A549 (cell line): ENCODE data around the gene PTTG1IP. TPM values are rescaled to one million over a fixed set of nuclear protein-coding genes. Genes with fewer than 3 reads are reported as not detected.

Experiments used
- ATAC-seq, 2 experiments: fragments of 200-7000 bp in 1 of 2; fragments of >200 bp in 1 of 2; cut with Nextera tagmentation in 1 of 2; cut with Tn5 transposase in 1 of 2; 3 replicates each; pipeline versions ENCODE4 v1.8.0 to v1.9.1; 2018 to 2020; ENCODE audit warnings: mild to moderate bottlenecking in 1 of 2, moderate library complexity in 1 of 2
- CTCF ChIA-PET: fragments of 300-600 bp; sonication (Branson Sonifier 250); formaldehyde crosslinking; extraction: SDS; loops from one replicate; lab custom pipeline; 2021; ENCODE audit warnings: antibody characterized with exemption, inconsistent platforms; lab: Yijun Ruan, JAX
- POLR2A ChIA-PET: fragments of 350-600 bp; formaldehyde crosslinking; extraction: SDS; loops from one replicate; lab custom pipeline; 2021; ENCODE audit warnings: antibody characterized with exemption, inconsistent platforms; lab: Yijun Ruan, JAX
- DNase-seq, 2 experiments: peaks; one replicate each; pipeline versions ENCODE4 v3.0.0 to v3.0.0-alpha.2; 2011 to 2016; ENCODE audit warnings: low read depth in 1 of 2, low spot score in 1 of 2
- FAIRE-seq: peaks from 2 replicates; lab custom pipeline; 2011; peaks lifted over from hg19 to GRCh38; lab: Jason Lieb, UNC
- H3K27ac ChIP-seq, 2 experiments: fragments of >200 bp; sonication (Bioruptor Twin); formaldehyde crosslinking; 3 replicates each; pipeline ENCODE4 v1.5.1; 2016 to 2017
- H3K4me1 ChIP-seq: fragments of >200 bp; sonication (Bioruptor Twin); formaldehyde crosslinking; 3 replicates; pipeline ENCODE4 v1.6.1; 2016
- H3K4me2 ChIP-seq: fragments of >200 bp; sonication (Bioruptor Twin); formaldehyde crosslinking; 3 replicates; pipeline ENCODE4 v1.6.1; 2016
- H3K4me3 ChIP-seq: fragments of >200 bp; sonication (Bioruptor Twin); formaldehyde crosslinking; 3 replicates; pipeline ENCODE4 v1.5.1; 2016
- H3K9me3 ChIP-seq: fragments of >200 bp; sonication (Bioruptor Twin); formaldehyde crosslinking; 3 replicates; pipeline ENCODE4 v1.6.1; 2016
- CEBPB ChIP-seq, 2 experiments: fragments of >200 bp in 1 of 2; sonication (Bioruptor Twin) in 1 of 2; formaldehyde crosslinking in 1 of 2; IDR thresholded peaks; 2 replicates each; pipeline ENCODE4 v1.6.1; 2012 to 2016
- EHMT2 ChIP-seq: fragments of 200-600 bp; sonication (generic); IDR thresholded peaks from 2 replicates; pipeline ENCODE4 v1.6.1; 2016; ENCODE audit warnings: antibody characterized with exemption, low read depth, mild to moderate bottlenecking, moderate library complexity
- FOXS1 ChIP-seq: fragments of 250-450 bp; sonication (Bioruptor Pico); IDR thresholded peaks from 2 replicates; pipeline ENCODE4 v1.5.0; 2020; ENCODE audit warnings: mild to moderate bottlenecking, moderate library complexity
- GATA3 ChIP-seq: IDR thresholded peaks from 2 replicates; pipeline ENCODE4 v1.6.1; 2012; ENCODE audit warnings: borderline replicate concordance
- HDAC2 ChIP-seq: fragments of 200-600 bp; sonication (generic); IDR thresholded peaks from 2 replicates; pipeline ENCODE4 v1.6.1; 2016
- HOXA7 ChIP-seq: fragments of 250-450 bp; sonication (Bioruptor Pico); IDR thresholded peaks from 2 replicates; pipeline ENCODE4 v1.5.0; 2020; ENCODE audit warnings: mild to moderate bottlenecking, moderate library complexity
- JUNB ChIP-seq: fragments of >200 bp; sonication (Bioruptor Twin); formaldehyde crosslinking; IDR thresholded peaks from 2 replicates; pipeline ENCODE4 v1.6.1; 2016
- KDM1A ChIP-seq: fragments of 200-600 bp; sonication (generic); IDR thresholded peaks from 2 replicates; pipeline ENCODE4 v1.6.1; 2016; ENCODE audit warnings: low read depth, mild to moderate bottlenecking
- MAFK ChIP-seq: fragments of 450-650 bp; IDR thresholded peaks from 2 replicates; pipeline ENCODE4 v1.6.1; 2014; ENCODE audit not compliant: partially characterized antibody
- NPAS2 ChIP-seq: fragments of 250-450 bp; sonication (Bioruptor Pico); IDR thresholded peaks from 2 replicates; pipeline ENCODE4 v1.8.0; 2022; ENCODE audit warnings: mild to moderate bottlenecking, moderate library complexity, borderline replicate concordance
- PHF8 ChIP-seq: fragments of 200-600 bp; sonication (generic); IDR thresholded peaks from 2 replicates; pipeline ENCODE4 v1.6.1; 2016; ENCODE audit warnings: low read depth, mild to moderate bottlenecking, antibody characterized with exemption, moderate library complexity, borderline replicate concordance
- POLR2A ChIP-seq: IDR thresholded peaks from 2 replicates; pipeline ENCODE4 v1.6.1; 2012; ENCODE audit warnings: mild to moderate bottlenecking, low read length
- RAD21 ChIP-seq, 2 experiments: fragments of >200 bp in 1 of 2; sonication (Bioruptor Twin) in 1 of 2; formaldehyde crosslinking in 1 of 2; IDR thresholded peaks in 1 of 2; conservative IDR thresholded peaks in 1 of 2; 2 replicates in 1 of 2; 3 replicates in 1 of 2; pipeline ENCODE4 v1.6.1; 2012 to 2018; ENCODE audit warnings: inconsistent platforms in 1 of 2
- SMC3 ChIP-seq: fragments of >200 bp; sonication (Bioruptor Twin); formaldehyde crosslinking; IDR thresholded peaks from 3 replicates; pipeline ENCODE4 v1.6.1; 2018; ENCODE audit warnings: inconsistent platforms
- WGBS: methylation state at CpG from one replicate; pipeline ENCODE4 v1.1.6; 2017; ENCODE audit errors: missing lambda C conversion rate; 5-methylcytosine and 5-hydroxymethylcytosine counted together
- polyA plus RNA-seq, 4 experiments: library from polyadenylated mRNA; depleted of rRNA in 3 of 4; stranded (reverse); fragments of >200 nt; fragmentation: RNase III in 1 of 4; extraction: RNeasy Plus Mini Kit Qiagen cat#74134 plus additional on column Dnase treatment in 1 of 4; gene quantifications; 2 replicates in 3 of 4; 3 replicates in 1 of 4; pipeline ENCODE4 v1.2.3, GENCODE V29; 2011 to 2017
- TF ChIP-seq, protein P1 (sequence below): fragments of >200 bp; sonication (Bioruptor Twin); formaldehyde crosslinking; IDR thresholded peaks from 3 replicates; pipeline ENCODE4 v1.5.1; 2016
- TF ChIP-seq, protein P2 (sequence below): fragments of 200-600 bp; sonication (generic); IDR thresholded peaks from 2 replicates; pipeline ENCODE4 v1.6.1; 2016; ENCODE audit warnings: antibody characterized with exemption, mild to moderate bottlenecking, moderate library complexity
- TF ChIP-seq, protein P3 (sequence below): fragments of >200 bp; sonication (Bioruptor Twin); formaldehyde crosslinking; IDR thresholded peaks from 3 replicates; pipeline ENCODE4 v1.6.1; 2016
- TF ChIP-seq, protein P4 (sequence below): fragments of 150-350 bp; IDR thresholded peaks from 2 replicates; pipeline ENCODE4 v1.6.1; 2014; ENCODE audit warnings: low read depth, mild to moderate bottlenecking, low read length

Gene PTTG1IP
- polyA plus RNA-seq, 2 of the 4 experiments (the other 2 are of a cell fraction) = 98.7 to 99.4 TPM

DNA sequence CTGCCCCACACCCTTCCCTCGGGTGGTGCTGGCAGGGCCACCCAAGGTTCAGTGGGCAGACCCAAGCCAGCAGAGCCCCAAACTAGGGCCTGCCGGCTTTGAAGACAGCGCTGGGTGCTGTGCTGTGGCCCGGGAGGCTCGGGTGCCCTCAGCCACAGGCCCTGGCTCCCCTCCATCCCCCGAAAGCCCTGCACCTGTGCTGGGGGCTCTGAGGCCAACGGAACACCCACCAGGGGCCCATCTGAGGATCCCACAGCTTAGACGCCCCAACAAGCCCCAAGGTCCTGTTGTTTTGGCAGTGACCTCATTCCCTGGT is 38.6 kb upstream of the PTTG1IP start:
- no peak for TF ChIP-seq JUNB
- no peak for TF ChIP-seq FOXS1
- TF ChIP-seq GATA3 = no peak
- TF ChIP-seq, protein P1, sequence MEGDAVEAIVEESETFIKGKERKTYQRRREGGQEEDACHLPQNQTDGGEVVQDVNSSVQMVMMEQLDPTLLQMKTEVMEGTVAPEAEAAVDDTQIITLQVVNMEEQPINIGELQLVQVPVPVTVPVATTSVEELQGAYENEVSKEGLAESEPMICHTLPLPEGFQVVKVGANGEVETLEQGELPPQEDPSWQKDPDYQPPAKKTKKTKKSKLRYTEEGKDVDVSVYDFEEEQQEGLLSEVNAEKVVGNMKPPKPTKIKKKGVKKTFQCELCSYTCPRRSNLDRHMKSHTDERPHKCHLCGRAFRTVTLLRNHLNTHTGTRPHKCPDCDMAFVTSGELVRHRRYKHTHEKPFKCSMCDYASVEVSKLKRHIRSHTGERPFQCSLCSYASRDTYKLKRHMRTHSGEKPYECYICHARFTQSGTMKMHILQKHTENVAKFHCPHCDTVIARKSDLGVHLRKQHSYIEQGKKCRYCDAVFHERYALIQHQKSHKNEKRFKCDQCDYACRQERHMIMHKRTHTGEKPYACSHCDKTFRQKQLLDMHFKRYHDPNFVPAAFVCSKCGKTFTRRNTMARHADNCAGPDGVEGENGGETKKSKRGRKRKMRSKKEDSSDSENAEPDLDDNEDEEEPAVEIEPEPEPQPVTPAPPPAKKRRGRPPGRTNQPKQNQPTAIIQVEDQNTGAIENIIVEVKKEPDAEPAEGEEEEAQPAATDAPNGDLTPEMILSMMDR = no peak
- no peak for TF ChIP-seq PHF8
- TF ChIP-seq, protein P2, sequence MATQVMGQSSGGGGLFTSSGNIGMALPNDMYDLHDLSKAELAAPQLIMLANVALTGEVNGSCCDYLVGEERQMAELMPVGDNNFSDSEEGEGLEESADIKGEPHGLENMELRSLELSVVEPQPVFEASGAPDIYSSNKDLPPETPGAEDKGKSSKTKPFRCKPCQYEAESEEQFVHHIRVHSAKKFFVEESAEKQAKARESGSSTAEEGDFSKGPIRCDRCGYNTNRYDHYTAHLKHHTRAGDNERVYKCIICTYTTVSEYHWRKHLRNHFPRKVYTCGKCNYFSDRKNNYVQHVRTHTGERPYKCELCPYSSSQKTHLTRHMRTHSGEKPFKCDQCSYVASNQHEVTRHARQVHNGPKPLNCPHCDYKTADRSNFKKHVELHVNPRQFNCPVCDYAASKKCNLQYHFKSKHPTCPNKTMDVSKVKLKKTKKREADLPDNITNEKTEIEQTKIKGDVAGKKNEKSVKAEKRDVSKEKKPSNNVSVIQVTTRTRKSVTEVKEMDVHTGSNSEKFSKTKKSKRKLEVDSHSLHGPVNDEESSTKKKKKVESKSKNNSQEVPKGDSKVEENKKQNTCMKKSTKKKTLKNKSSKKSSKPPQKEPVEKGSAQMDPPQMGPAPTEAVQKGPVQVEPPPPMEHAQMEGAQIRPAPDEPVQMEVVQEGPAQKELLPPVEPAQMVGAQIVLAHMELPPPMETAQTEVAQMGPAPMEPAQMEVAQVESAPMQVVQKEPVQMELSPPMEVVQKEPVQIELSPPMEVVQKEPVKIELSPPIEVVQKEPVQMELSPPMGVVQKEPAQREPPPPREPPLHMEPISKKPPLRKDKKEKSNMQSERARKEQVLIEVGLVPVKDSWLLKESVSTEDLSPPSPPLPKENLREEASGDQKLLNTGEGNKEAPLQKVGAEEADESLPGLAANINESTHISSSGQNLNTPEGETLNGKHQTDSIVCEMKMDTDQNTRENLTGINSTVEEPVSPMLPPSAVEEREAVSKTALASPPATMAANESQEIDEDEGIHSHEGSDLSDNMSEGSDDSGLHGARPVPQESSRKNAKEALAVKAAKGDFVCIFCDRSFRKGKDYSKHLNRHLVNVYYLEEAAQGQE = no peak
- TF ChIP-seq POLR2A = no peak
- TF ChIP-seq CEBPB (IDR thresholded peaks at IDR 0.05) = no peak
- TF ChIP-seq MAFK = no peak
- no peak for TF ChIP-seq RAD21 (conservative IDR thresholded peaks at IDR 0.05 in 1 of 2, IDR thresholded peaks at IDR 0.05 in 1 of 2)
- TF ChIP-seq EHMT2 = no peak
- TF ChIP-seq KDM1A = no peak
- no peak for TF ChIP-seq HOXA7 (CRISPR knock-in tag)
- TF ChIP-seq, protein P3, sequence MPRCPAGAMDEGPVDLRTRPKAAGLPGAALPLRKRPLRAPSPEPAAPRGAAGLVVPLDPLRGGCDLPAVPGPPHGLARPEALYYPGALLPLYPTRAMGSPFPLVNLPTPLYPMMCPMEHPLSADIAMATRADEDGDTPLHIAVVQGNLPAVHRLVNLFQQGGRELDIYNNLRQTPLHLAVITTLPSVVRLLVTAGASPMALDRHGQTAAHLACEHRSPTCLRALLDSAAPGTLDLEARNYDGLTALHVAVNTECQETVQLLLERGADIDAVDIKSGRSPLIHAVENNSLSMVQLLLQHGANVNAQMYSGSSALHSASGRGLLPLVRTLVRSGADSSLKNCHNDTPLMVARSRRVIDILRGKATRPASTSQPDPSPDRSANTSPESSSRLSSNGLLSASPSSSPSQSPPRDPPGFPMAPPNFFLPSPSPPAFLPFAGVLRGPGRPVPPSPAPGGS = no peak
- no peak for TF ChIP-seq NPAS2 (CRISPR knock-in tag)
- no peak overlapping the region for H3K4me3 ChIP-seq
- H3K9me3 ChIP-seq = no peaks in the 10 kb centered on the region
- H3K4me2 ChIP-seq = peak overlapping the region; percentile 55
- CTCF ChIA-PET = interaction anchor here (0.6 to 3.4 kb wide), 8 partner anchors 13 to 153 kb away, joined by 3 to 14 read pairs (median 3); no protein-coding TSS in a partner anchor
- FAIRE-seq (no peak), DNase-seq (no peak), ATAC-seq (peak in 1 of 2 experiments; percentile 42; a peak in 3 of 6 replicates)
- WGBS = 41% methylated on average over 2 of the region's 8 CpGs
- H3K27ac ChIP-seq = peak overlapping the region; percentile 73 to 87
- H3K4me1 ChIP-seq = peaks cover 44% of the 10 kb centered on the region
- POLR2A ChIA-PET = no interaction called here

DNA sequence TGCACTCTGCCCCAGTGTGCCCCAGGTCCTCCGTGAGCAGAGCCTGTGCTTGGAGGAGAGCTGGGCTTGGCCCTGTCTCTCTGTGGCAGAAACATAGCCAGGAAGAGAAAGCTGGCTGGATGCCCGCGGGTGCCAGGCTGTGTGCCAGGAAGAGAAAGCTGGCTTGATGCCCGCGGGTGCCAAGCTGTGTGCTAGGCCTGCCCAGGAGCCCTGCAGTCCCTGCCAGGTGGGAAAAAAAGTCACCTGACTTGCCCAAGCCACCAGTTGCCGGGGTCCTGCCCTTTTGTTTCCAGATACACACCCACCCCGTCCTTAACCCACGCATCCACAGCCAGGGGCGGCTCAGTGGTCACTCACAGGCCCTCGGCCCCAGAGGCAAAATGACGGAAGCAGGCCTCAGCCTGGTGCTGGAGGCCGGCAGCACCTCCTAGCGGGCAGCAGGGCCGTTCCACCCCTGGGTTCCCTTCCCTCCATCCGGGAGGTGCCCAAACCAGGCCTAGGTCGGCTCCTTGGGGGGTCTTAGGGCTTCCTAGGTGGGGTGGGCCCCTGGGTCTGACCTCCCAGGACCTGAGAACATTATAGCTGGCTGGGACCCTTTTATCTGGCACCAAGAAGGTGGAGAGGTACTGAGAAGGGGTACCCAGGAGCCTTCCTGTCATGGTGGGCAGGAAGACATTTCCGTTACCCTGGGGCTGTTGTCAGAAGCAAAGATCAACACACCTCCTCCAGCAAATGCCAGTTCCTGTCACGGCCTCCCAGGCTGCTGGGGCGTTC is 38.1 kb upstream of the PTTG1IP start:
- Histone ChIP-seq H3K4me1 (peaks cover 39% of the 10 kb centered on the region), H3K4me2 (peak overlapping the region; percentile 55), H3K4me3 (no peak overlapping the region), H3K9me3 (no peaks in the 10 kb centered on the region), H3K27ac (peak overlapping the region; percentile 73 to 87)
- FAIRE-seq (no peak), ATAC-seq (peak; percentile 71 to 91), DNase-seq (peak in 1 of 2 experiments; percentile 56)
- TF ChIP-seq, protein P1 = peak; percentile 41
- peak; percentile 35 to 47; a peak in 4 of 5 replicates for TF ChIP-seq RAD21 (conservative IDR thresholded peaks at IDR 0.05 in 1 of 2, IDR thresholded peaks at IDR 0.05 in 1 of 2)
- TF ChIP-seq, protein P4, sequence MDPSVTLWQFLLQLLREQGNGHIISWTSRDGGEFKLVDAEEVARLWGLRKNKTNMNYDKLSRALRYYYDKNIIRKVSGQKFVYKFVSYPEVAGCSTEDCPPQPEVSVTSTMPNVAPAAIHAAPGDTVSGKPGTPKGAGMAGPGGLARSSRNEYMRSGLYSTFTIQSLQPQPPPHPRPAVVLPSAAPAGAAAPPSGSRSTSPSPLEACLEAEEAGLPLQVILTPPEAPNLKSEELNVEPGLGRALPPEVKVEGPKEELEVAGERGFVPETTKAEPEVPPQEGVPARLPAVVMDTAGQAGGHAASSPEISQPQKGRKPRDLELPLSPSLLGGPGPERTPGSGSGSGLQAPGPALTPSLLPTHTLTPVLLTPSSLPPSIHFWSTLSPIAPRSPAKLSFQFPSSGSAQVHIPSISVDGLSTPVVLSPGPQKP = no peak
- TF ChIP-seq KDM1A = no peak
- TF ChIP-seq SMC3 = 0 out of 3 replicates have a peak, but pooled peaks have one; percentile 18
- no peak for TF ChIP-seq HDAC2
- ChIA-PET POLR2A (interaction anchor here (0.9 to 1.0 kb wide), 2 partner anchors 16 to 38 kb away, joined by 4 to 9 read pairs; partner anchors contain the start of gene PTTG1IP), CTCF (interaction anchor here (0.8 to 3.4 kb wide), 9 partner anchors 13 to 153 kb away, joined by 3 to 14 read pairs (median 3); no protein-coding TSS in a partner anchor)
- WGBS = 46% methylated on average over 7 of the region's 19 CpGs
